ENCODE measurements around the gene UBTD1.

Gene UBTD1, protein sequence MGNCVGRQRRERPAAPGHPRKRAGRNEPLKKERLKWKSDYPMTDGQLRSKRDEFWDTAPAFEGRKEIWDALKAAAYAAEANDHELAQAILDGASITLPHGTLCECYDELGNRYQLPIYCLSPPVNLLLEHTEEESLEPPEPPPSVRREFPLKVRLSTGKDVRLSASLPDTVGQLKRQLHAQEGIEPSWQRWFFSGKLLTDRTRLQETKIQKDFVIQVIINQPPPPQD

GRCh38 chr10:97498841-97499560 lies at the start of gene UBTD1:
Gene UBTD1, plus strand, starts transcription at chr10:97498924. Its CDS starts 280 bp downstream, at chr10:97499204.
- H3K4me3 ChIP-seq (ENCODE audit: low read depth, low read length): peak within 1 kb of the TSS; percentile 98
- no peak for TF ChIP-seq CTCF (IDR thresholded peaks at IDR 0.05; ENCODE audit: low read depth, low read length)
- in situ Hi-C loops (cut with HindIII; ENCODE audit: low sequenced_read_pairs): no loop called here
- DNase-seq (ENCODE audit: low read depth, low spot score): peak; percentile 39

- TF ChIP-seq CTCF (IDR thresholded peaks at IDR 0.05; ENCODE audit: low read depth, low read length): no peak
- no peak overlapping the region for H3K4me3 ChIP-seq (ENCODE audit: low read depth, low read length)
- in situ Hi-C loops (cut with HindIII; ENCODE audit: low sequenced_read_pairs): no loop called here
- no peak for DNase-seq (ENCODE audit: low read depth, low spot score)
Observed at GRCh38 chr10:97450828-97451227, 47.9 kb upstream of the UBTD1 start.

GRCh38 chr10:97451605-97452004 lies 47.1 kb upstream of the UBTD1 start:
- H3K4me3 ChIP-seq (ENCODE audit: low read depth, low read length): no peak overlapping the region
- no peak for TF ChIP-seq CTCF (IDR thresholded peaks at IDR 0.05; ENCODE audit: low read depth, low read length)

DNA sequence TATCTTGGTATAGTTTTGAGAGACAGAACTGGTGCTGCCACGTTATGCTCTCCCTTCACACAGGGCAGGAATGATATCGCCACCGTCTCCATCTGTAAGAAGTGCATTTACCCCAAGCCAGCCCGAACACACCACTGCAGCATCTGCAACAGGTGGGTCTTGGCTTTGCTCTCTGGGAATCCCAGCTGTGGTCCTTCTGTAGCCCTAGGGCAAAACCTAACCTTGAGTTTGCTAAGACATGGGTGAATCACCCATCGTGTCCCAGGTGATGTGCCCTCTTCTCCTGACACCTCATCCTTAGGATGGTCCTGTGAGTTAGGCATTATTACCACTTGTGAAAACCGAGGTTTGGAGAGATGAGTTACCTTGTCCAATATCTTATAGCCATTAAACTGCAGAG lies 46.4 kb upstream of the UBTD1 start:
- in situ Hi-C loops (cut with HindIII; ENCODE audit: low sequenced_read_pairs): no loop called here
- DNase-seq (ENCODE audit: low read depth, low spot score): no peak
- no peak overlapping the region for H3K4me3 ChIP-seq (ENCODE audit: low read depth, low read length)
- TF ChIP-seq CTCF (IDR thresholded peaks at IDR 0.05; ENCODE audit: low read depth, low read length): no peak

More at GRCh38 chr10:97451605-97452004, 47.1 kb upstream of the UBTD1 start:
- no peak for DNase-seq (ENCODE audit: low read depth, low spot score)
- in situ Hi-C loops (cut with HindIII; ENCODE audit: low sequenced_read_pairs): no loop called here

DNA sequence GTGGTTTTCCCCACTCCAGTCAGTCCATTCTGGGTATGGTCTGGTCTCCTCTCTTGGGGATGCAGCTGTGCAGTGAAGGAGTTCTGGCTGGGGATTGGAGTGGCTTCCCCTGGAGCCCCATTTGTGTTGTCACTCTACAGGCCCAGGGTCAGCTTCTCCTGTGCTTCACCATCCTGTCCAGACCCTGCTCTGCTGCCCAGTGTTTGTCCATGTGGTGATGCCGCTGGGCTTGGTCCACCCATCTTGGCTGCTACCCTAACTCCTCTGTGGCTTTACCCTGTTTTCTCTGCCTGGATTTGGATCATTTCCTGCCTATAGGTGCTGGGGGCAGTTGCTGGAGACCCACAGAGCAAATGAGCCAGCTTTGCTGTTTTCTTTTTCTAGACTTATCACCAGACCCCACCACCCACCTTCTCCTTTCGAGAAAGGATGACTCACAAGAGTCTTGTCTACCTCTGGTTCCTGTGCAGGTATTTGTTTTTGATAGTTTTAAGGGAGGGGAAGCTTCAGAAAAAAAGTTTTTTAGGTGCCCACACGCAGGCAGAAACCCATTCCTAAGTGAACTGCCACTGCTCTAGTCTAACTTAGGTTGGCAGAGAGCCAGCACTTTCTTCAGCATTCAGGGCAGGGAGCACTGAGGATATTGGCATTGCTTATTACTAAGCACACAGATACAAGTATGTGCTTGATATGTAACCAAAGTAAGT lies 44.2 kb upstream of the UBTD1 start:
- DNase-seq (ENCODE audit: low read depth, low spot score): peak; percentile 35
- TF ChIP-seq CTCF (IDR thresholded peaks at IDR 0.05; ENCODE audit: low read depth, low read length): no peak
- no peak overlapping the region for H3K4me3 ChIP-seq (ENCODE audit: low read depth, low read length)
- in situ Hi-C loops (cut with HindIII; ENCODE audit: low sequenced_read_pairs): no loop called here

GRCh38 chr10:97456034-97456685 lies 42.6 kb upstream of the UBTD1 start:
- no peak for DNase-seq (ENCODE audit: low read depth, low spot score)
- no peak overlapping the region for H3K4me3 ChIP-seq (ENCODE audit: low read depth, low read length)
- in situ Hi-C loops (cut with HindIII; ENCODE audit: low sequenced_read_pairs): no loop called here
- no peak for TF ChIP-seq CTCF (IDR thresholded peaks at IDR 0.05; ENCODE audit: low read depth, low read length)
